Measurements from ENCODE around the gene RASSF3. TPM values are rescaled to one million over a fixed set of nuclear protein-coding genes. Genes with fewer than 3 reads are reported as not detected.

Gene RASSF3
- total RNA-seq, 1 donor from 2014 or later = 70.5 TPM

Other genes with a start within 250 kb of the RASSF3 start
- not detected in 2 replicates for gene C12orf56, start 219.7 kb upstream of the RASSF3 start, total RNA-seq
- 39.3 and 52.2 TPM in 2 replicates for gene XPOT, start 206.1 kb upstream of the RASSF3 start, total RNA-seq
- 22.3 and 35.2 TPM in 2 replicates for gene TBK1, start 158.4 kb upstream of the RASSF3 start, total RNA-seq
- gene GNS, start 148.9 kb downstream of the RASSF3 start, total RNA-seq = 259 and 353 TPM in 2 replicates
- 13.8 and 24.7 TPM in 2 replicates for gene TBC1D30, start 214.2 kb downstream of the RASSF3 start, total RNA-seq

Measured in glomerular endothelial cell (primary cell).